ENCODE measurements around the gene SAMD9. TPM values are rescaled to one million over a fixed set of nuclear protein-coding genes. Genes with fewer than 3 reads are reported as not detected.

SAMD9 gene
- total RNA-seq, 4 donors from 2014 or later = 5.9 to 15.0 (median 7.2) TPM

- no peak for TF ChIP-seq CTCF (IDR thresholded peaks at IDR 0.05; ENCODE audit: low read depth)
Observed at GRCh38 chr7:93060025-93060424, 57.8 kb downstream of the SAMD9 start.

DNA sequence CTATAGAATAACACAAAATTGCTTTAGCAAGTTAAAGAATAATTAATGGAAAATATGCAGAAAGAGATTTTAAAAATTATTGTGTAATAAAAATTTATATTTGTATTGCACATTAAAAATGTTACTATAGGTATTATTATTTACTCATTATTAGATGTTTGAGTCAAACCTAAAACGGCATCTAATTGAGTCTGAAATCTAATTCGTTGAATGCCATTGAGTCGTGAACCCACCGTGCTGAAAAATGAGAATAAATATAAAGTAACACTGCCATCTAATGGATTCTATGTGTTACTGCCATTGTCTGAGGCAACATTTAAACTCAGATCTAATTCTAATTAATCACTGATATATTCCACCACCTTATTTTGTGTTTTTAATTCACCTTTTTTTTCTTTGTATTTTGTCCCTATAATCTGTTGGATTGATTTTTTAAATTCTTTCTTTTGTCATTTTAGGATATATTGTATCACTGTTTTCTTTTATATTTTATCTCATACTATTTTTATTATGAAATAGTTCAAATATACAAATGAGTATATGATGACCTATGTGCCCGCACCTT lies 62.2 kb downstream of the SAMD9 start:
- TF ChIP-seq CTCF (IDR thresholded peaks at IDR 0.05; ENCODE audit: low read depth) = no peak

- TF ChIP-seq CTCF (IDR thresholded peaks at IDR 0.05; ENCODE audit: low read depth) = no peak
Observed at GRCh38 chr7:93054975-93055374, 62.8 kb downstream of the SAMD9 start.

- no peak for TF ChIP-seq CTCF (IDR thresholded peaks at IDR 0.05; ENCODE audit: low read depth)
Observed at GRCh38 chr7:93053949-93054943, 63.5 kb downstream of the SAMD9 start.

GRCh38 chr7:93053209-93053948 lies 64.4 kb downstream of the SAMD9 start:
- no peak for TF ChIP-seq CTCF (IDR thresholded peaks at IDR 0.05; ENCODE audit: low read depth)

- no peak for TF ChIP-seq CTCF (IDR thresholded peaks at IDR 0.05; ENCODE audit: low read depth)
Observed at GRCh38 chr7:93051660-93052059, 66.1 kb downstream of the SAMD9 start.

Other genes with a start within 250 kb of the SAMD9 start
- gene SAMD9L, start 30.4 kb upstream of the SAMD9 start, total RNA-seq = 10 to 100 TPM in 3 of 4 donors, 1 to 10 TPM in 1; 6.7 to 23.5 (median 16.8) TPM
- gene HEPACAM2, start 108.5 kb upstream of the SAMD9 start, total RNA-seq = under 1 TPM in 1 of 4 donors, not detected in 3; 0.17 TPM
- 10 to 100 TPM; 33.3 to 50.1 (median 34.6) TPM for gene VPS50, start 114.4 kb upstream of the SAMD9 start, total RNA-seq

Measured in subcutaneous adipose tissue (tissue), 4 donors.